T-helper 2 cell treated with Interferon-gamma antibody and Interleukin-4, amounts not matched to agents 100 ng/mL and 5 ng/mL, for 36 hours (primary cell): ENCODE measurements around the gene STAG2. TPM values are rescaled to one million over a fixed set of nuclear protein-coding genes. Genes with fewer than 3 reads are reported as not detected.
"Not testable (repeated sequence)": the region's sequence is repeated elsewhere in the genome, so short reads cannot be mapped to it uniquely, and the experiment has no call there.

Experiments
- intact Hi-C: fragments of 100-400 bp; cut with micrococcal nuclease; formaldehyde crosslinking; loops from one replicate; pipeline ENCODE4 v1.15.1; 2023
- total RNA-seq: library from RNA; stranded (reverse); gene quantifications from 2 replicates; pipeline ENCODE4 v1.2.3, GENCODE V29; 2022

STAG2 gene
- 73.3 and 78.7 TPM in 2 replicates for total RNA-seq

GRCh38 chrX:123961268-123962005, at the start of gene STAG2:
STAG2 (plus strand) TSS chrX:123961706; CDS start chrX:124022628, 60,922 bp downstream.
- intact Hi-C loops = loop anchor here (1.0 to 5.0 kb wide), 4 partner anchors 84 to 776 kb away; partner anchors contain the start of gene SH2D1A

GRCh38 chrX:123917069-123917468, 44.4 kb upstream of the STAG2 start:
- intact Hi-C loops = no loop called here

GRCh38 chrX:123918106-123918721, 43.3 kb upstream of the STAG2 start:
- intact Hi-C loops = no loop called here

- intact Hi-C loops = no loop called here
Measured at GRCh38 chrX:123920105-123920785, 41.3 kb upstream of the STAG2 start.

GRCh38 chrX:123923211-123923610, 38.3 kb upstream of the STAG2 start:
- intact Hi-C loops = no loop called here

- intact Hi-C loops = no loop called here
Measured at GRCh38 chrX:123924186-123924585, 37.3 kb upstream of the STAG2 start.

- intact Hi-C loops = no loop called here
Measured at GRCh38 chrX:123927845-123928244, 33.7 kb upstream of the STAG2 start.

GRCh38 chrX:123932055-123932454, 29.5 kb upstream of the STAG2 start:
- intact Hi-C loops = not testable (repeated sequence)

GRCh38 chrX:123943074-123943473, 18.4 kb upstream of the STAG2 start:
- intact Hi-C loops = no loop called here

GRCh38 chrX:123943488-123943887, 18.0 kb upstream of the STAG2 start:
- intact Hi-C loops = no loop called here

GRCh38 chrX:123949846-123950245, 11.7 kb upstream of the STAG2 start:
- intact Hi-C loops = no loop called here

- intact Hi-C loops = loop anchor here (1.0 to 5.0 kb wide), 7 partner anchors 59 to 778 kb away; partner anchors contain the start of gene XIAP
Measured at GRCh38 chrX:123959281-123960063, 2.0 kb upstream of the STAG2 start.

- intact Hi-C loops = loop anchor here (1.0 to 5.0 kb wide), 7 partner anchors 57 to 776 kb away; partner anchors contain the start of gene XIAP
Measured at GRCh38 chrX:123960956-123961267, 594 bp upstream of the STAG2 start.

- intact Hi-C loops = loop anchor here (1.0 to 5.0 kb wide), 4 partner anchors 85 to 775 kb away; partner anchors contain the start of gene SH2D1A
Measured at GRCh38 chrX:123962006-123962467, 531 bp downstream of the STAG2 start.

- intact Hi-C loops = loop anchor here (1.0 to 5.0 kb wide), 6 partner anchors 8 to 774 kb away; partner anchors contain the start of gene SH2D1A
Measured at GRCh38 chrX:123962794-123963373, 1.4 kb downstream of the STAG2 start.

- intact Hi-C loops = loop anchor here (5.0 kb wide), 3 partner anchors 87 to 773 kb away; no protein-coding TSS in a partner anchor
Measured at GRCh38 chrX:123964156-123964834, 2.8 kb downstream of the STAG2 start.

GRCh38 chrX:123965712-123966111, 4.2 kb downstream of the STAG2 start:
- intact Hi-C loops = no loop called here

- intact Hi-C loops = no loop called here
Measured at GRCh38 chrX:123967497-123967896, 6.0 kb downstream of the STAG2 start.

- intact Hi-C loops = no loop called here
Measured at GRCh38 chrX:123968383-123969050, 7.0 kb downstream of the STAG2 start.
